GM12875 (cell line): ENCODE results near the gene ACOT7.
"Not testable (repeated sequence)": the region's sequence is repeated elsewhere in the genome, so short reads cannot be mapped to it uniquely, and the experiment has no call there.

ENCODE experiments used
- H3K4me3 ChIP-seq: one replicate; pipeline ENCODE4 v1.5.1; 2011; ENCODE audit warnings: low read depth, low read length, control low read depth
- TF ChIP-seq, protein P1 (sequence below): IDR thresholded peaks from 2 replicates; pipeline ENCODE4 v1.5.1; 2011; ENCODE audit warnings: low read depth, mild to moderate bottlenecking, control low read depth, inconsistent platforms, low read length, moderate library complexity, borderline replicate concordance; ENCODE audit not compliant: insufficient read depth

The ACOT7 gene

DNA sequence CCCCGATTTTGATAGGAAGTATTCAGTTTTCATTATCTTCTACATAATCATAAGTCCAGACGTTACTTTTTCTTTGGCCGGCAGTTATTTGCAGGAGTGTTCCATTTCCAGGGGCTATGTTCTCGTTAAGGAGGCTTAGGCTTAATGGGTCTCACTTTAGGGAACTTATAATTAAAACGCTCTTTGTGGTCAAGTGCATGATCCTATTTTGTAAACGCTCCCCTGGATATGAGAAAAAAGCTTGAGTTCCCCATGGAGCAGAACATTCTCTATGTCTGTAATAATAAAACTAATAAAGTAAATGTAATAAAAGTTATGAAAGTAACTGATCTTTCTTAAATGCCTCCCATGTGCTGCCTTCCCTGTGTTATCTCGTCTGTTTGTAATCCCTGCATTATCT is 84.0 kb downstream of the ACOT7 start:
- TF ChIP-seq, protein P1, sequence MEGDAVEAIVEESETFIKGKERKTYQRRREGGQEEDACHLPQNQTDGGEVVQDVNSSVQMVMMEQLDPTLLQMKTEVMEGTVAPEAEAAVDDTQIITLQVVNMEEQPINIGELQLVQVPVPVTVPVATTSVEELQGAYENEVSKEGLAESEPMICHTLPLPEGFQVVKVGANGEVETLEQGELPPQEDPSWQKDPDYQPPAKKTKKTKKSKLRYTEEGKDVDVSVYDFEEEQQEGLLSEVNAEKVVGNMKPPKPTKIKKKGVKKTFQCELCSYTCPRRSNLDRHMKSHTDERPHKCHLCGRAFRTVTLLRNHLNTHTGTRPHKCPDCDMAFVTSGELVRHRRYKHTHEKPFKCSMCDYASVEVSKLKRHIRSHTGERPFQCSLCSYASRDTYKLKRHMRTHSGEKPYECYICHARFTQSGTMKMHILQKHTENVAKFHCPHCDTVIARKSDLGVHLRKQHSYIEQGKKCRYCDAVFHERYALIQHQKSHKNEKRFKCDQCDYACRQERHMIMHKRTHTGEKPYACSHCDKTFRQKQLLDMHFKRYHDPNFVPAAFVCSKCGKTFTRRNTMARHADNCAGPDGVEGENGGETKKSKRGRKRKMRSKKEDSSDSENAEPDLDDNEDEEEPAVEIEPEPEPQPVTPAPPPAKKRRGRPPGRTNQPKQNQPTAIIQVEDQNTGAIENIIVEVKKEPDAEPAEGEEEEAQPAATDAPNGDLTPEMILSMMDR = no peak
- no peak overlapping the region for H3K4me3 ChIP-seq

DNA sequence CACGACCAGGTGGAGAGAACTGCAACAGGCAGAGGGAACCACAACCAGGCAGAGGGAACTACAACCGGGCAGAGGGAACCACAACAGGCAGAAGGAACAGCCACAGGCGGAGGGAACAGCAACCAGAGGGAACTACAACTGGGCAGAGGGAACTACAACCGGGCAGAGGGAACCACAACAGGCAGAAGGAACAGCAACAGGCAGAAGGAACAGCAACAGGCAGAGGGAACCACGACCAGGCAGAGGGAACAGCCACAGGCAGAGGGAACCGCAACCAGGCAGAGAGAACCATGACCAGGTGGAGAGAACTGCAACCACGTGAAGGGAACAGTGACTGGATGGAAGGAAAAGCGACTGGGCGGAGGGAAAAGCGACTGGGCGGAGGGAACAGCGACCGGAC is 85.1 kb downstream of the ACOT7 start:
- TF ChIP-seq, protein P1 = no peak
- no peak overlapping the region for H3K4me3 ChIP-seq

DNA sequence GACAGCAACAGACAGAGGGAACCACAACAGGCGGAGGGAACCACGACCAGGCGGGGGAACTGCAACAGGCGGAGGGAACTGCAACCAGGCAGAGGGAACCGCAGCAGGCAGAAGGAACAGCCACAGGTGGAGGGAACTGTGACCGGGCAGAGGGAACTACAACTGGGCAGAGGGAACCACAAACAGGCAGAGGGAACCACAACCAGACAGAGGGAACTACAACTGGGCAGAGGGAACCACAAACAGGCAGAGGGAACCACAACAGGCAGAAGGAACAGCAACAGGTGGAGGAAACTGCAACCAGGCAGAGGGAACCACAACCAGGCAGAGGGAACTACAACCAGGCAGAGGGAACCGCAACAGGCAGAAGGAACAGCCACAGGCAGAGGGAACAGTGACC is 85.9 kb downstream of the ACOT7 start:
- H3K4me3 ChIP-seq = not testable (repeated sequence)

DNA sequence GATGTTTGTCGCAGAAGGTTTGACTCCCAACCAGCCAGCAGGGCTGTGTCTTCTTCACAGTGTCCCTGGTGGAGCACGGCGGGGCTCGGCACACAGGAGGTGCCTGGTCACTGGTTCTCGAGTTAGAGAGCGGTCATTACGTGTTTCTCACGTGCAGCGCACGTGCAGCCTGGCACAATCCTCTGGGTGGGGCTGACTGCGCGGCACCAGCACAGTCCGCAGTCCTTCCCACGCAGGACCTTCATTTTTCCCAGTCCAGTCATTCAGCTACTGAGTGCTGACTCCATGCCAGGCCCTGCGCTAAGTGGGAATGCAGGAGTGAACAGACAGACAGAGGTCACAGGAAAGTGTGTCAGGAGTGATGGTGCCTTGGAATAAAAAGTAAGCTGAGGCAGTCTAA is 86.5 kb downstream of the ACOT7 start:
- no peak overlapping the region for H3K4me3 ChIP-seq
- TF ChIP-seq, protein P1 = no peak

DNA sequence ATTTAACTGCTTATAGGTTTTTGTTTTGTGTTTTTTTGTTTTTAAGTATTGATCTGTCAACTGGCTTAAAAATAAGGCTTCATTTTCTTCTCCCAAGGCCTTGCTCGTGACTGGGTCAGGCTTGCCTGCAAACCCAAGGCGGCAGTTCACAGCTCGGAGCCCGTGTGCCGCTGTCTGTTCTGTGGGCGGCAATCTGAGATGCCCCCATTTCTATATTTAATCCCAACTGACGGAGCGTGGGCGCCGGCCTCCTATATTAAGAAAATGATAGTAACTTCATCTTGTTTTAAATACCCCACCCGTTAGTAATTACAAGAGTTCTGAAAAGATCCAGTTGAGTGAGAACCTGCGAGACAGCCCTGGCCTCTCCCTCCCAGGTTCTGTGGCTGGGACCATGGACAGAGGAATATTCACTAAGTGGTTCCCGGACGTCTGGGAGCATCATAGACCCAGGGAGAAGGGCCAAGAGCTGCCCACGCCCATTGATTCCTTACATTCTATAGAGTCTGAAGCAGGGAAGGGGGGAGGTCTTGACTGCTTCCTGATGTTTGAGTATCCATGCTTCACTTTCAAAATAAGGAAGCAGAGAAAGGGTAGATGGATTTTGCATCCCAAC is 90.1 kb downstream of the ACOT7 start:
- TF ChIP-seq, protein P1 = no peak
- no peak overlapping the region for H3K4me3 ChIP-seq

DNA sequence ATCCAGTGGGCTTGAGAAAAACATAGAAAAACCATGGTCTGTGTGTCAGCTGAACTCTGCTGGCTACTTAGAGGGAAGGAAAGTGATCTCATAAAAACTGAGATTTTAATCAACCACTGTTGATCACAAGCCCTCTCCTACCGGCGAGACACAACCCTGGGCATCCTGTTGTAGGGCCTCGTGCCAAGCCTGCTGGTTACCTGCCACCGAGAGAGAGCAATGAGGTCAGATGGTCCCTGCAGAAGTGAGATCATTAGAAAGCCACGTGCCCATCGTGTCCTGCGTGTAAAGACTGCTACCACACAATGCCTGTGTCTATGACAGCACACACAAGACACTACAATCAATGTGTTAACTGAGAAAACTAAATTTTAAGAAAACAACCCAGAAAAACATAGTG is 91.0 kb downstream of the ACOT7 start:
- TF ChIP-seq, protein P1 = no peak
- no peak overlapping the region for H3K4me3 ChIP-seq

DNA sequence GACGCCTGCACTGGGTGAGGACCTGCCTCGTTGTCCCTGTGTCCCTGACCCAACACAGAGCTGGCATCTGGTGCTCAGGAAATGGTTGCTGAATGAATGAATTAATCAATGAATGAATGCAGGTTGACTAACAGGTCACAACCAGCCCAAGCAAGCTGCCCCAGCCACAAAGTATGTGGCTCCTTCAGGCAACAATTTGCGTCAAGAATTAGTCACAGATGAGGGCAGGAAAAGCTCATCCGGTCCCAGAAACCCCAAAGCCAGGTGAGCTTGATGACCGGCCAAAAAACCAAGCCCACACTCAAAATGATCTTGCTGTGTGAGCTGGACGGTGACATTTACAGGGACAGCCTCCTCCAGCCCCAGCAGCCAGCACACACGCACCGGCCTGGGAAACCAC is 92.0 kb downstream of the ACOT7 start:
- H3K4me3 ChIP-seq = no peak overlapping the region
- TF ChIP-seq, protein P1 = no peak

DNA sequence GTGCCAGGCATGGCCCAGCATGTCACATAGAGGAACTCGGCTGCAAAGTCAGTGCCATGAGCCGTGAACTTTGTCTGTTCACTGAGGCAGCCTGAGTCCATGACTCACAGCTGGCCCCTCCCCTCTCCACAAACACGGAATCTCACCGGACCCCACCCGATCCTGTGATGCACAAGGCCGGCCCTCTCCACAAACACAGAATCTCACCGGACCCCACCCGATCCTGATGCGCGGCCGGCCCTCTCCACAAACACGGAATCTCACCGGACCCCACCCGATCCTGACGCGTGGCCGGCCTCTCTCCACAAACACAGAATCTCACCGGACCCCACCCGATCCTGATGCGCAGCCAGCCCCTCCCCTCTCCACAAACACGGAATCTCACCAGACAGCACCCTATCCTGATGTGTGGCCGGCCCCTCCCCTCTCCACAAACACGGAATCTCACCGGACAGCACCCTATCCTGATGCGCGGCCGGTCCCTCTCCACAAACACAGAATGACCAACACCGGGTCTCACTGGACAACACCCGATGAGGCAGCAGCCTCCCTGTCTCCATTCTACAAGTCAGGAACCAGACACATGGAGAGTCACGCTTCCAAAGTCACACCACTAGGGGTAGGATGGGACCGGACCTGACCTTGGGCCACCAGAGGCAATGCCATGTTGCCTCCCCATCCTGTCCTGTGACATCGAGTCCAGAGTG is 93.1 kb downstream of the ACOT7 start:
- no peak overlapping the region for H3K4me3 ChIP-seq
- TF ChIP-seq, protein P1 = no peak
